Upper lobe of right lung (tissue), 1 donor: ENCODE results near the gene NINJ2. TPM values are rescaled to one million over a fixed set of nuclear protein-coding genes. Genes with fewer than 3 reads are reported as not detected.
"Not testable (repeated sequence)": the region's sequence is repeated elsewhere in the genome, so short reads cannot be mapped to it uniquely, and the experiment has no call there.

ENCODE experiments used
- ATAC-seq: fragments of 200-7000 bp; cut with Tn5 transposase; one replicate; pipeline ENCODE4 v1.9.1; 2020; ENCODE audit warnings: mild to moderate bottlenecking, moderate library complexity
- DNase-seq: peaks from one replicate; pipeline ENCODE4 v3.0.0-alpha.2; 2020
- H3K27ac ChIP-seq: fragments of 200-600 bp; one replicate; pipeline ENCODE4 v1.8.0; 2022
- H3K27me3 ChIP-seq: fragments of 200-600 bp; one replicate; pipeline ENCODE4 v1.8.0; 2022; ENCODE audit warnings: mild to moderate bottlenecking
- H3K36me3 ChIP-seq: fragments of 200-600 bp; one replicate; pipeline ENCODE4 v1.8.0; 2022
- H3K4me1 ChIP-seq: fragments of 200-600 bp; one replicate; pipeline ENCODE4 v1.8.0; 2022
- H3K4me3 ChIP-seq: fragments of 200-600 bp; one replicate; pipeline ENCODE4 v1.8.0; 2022; ENCODE audit warnings: mild to moderate bottlenecking
- H3K9me3 ChIP-seq: fragments of 200-600 bp; one replicate; pipeline ENCODE4 v1.8.0; 2022
- CTCF ChIP-seq: fragments of 200-600 bp; IDR thresholded peaks from one replicate; pipeline ENCODE4 v1.8.0; 2022; ENCODE audit warnings: antibody characterized with exemption
- intact Hi-C: fragments of 100-400 bp; cut with DNase I; formaldehyde crosslinking; loops from one replicate; pipeline ENCODE4 v1.11.0; 2022
- total RNA-seq: library from RNA; stranded (reverse); fragmentation: NEBNext Ultra II Directional; extraction: Animal tissue kit (Norgen Biotek cat#: 25700); gene quantifications from one replicate; pipeline ENCODE4 v1.2.1, GENCODE V29; 2021
- donor health status: DM: no; HTN: yes; CAD: no; lungs with severe emphysema.

Gene NINJ2
- total RNA-seq, 1 donor from 2014 or later: 23.4 TPM

- ATAC-seq (no peak), DNase-seq (no peak)
- TF ChIP-seq CTCF: no peak
- Histone ChIP-seq H3K27me3 (no peaks in the 10 kb centered on the region), H3K4me3 (no peak overlapping the region), H3K4me1 (no peaks in the 10 kb centered on the region), H3K36me3 (no peaks in the 10 kb centered on the region), H3K27ac (no peak overlapping the region), H3K9me3 (peaks cover 13% of the 10 kb centered on the region)
- intact Hi-C loops: no loop called here
Observed at GRCh38 chr12:701896-702539, 38.8 kb upstream of the NINJ2 start.

GRCh38 chr12:700016-700415 is 36.8 kb upstream of the NINJ2 start:
- H3K4me3 ChIP-seq: no peak overlapping the region
- no peaks in the 10 kb centered on the region for H3K36me3 ChIP-seq
- ATAC-seq: no peak
- H3K27ac ChIP-seq: no peak overlapping the region
- H3K9me3 ChIP-seq: peaks cover 13% of the 10 kb centered on the region
- TF ChIP-seq CTCF: no peak
- intact Hi-C loops: no loop called here
- DNase-seq: no peak
- H3K4me1 ChIP-seq: no peaks in the 10 kb centered on the region
- H3K27me3 ChIP-seq: no peaks in the 10 kb centered on the region

- H3K27ac ChIP-seq, H3K36me3 ChIP-seq, H3K4me3 ChIP-seq, intact Hi-C loops, H3K4me1 ChIP-seq, ATAC-seq, H3K27me3 ChIP-seq, DNase-seq: not testable (repeated sequence)
- peaks cover 13% of the 10 kb centered on the region for H3K9me3 ChIP-seq
Observed at GRCh38 chr12:698222-698621, 35.0 kb upstream of the NINJ2 start.

- H3K4me1 ChIP-seq: no peaks in the 10 kb centered on the region
- H3K9me3 ChIP-seq: peaks cover 13% of the 10 kb centered on the region
- no peak for DNase-seq
- no peak overlapping the region for H3K27ac ChIP-seq
- no peak overlapping the region for H3K4me3 ChIP-seq
- no peaks in the 10 kb centered on the region for H3K36me3 ChIP-seq
- intact Hi-C loops: no loop called here
- no peaks in the 10 kb centered on the region for H3K27me3 ChIP-seq
- no peak for TF ChIP-seq CTCF
- no peak for ATAC-seq
Observed at GRCh38 chr12:697481-697880, 34.2 kb upstream of the NINJ2 start.

- Histone ChIP-seq H3K9me3 (peaks cover 13% of the 10 kb centered on the region), H3K27me3 (no peaks in the 10 kb centered on the region), H3K4me1 (no peaks in the 10 kb centered on the region), H3K4me3 (no peak overlapping the region), H3K36me3 (no peaks in the 10 kb centered on the region), H3K27ac (no peak overlapping the region)
- ATAC-seq: no peak
- TF ChIP-seq CTCF: no peak
- no peak for DNase-seq
- intact Hi-C loops: no loop called here
Observed at GRCh38 chr12:694734-695503, 31.7 kb upstream of the NINJ2 start.

GRCh38 chr12:693934-694533 is 30.8 kb upstream of the NINJ2 start:
- ATAC-seq (no peak), DNase-seq (no peak)
- intact Hi-C loops: no loop called here
- no peak overlapping the region for H3K4me3 ChIP-seq
- H3K4me1 ChIP-seq: no peaks in the 10 kb centered on the region
- no peak for TF ChIP-seq CTCF
- no peak overlapping the region for H3K27ac ChIP-seq
- H3K27me3 ChIP-seq: no peaks in the 10 kb centered on the region
- no peaks in the 10 kb centered on the region for H3K36me3 ChIP-seq
- peaks cover 13% of the 10 kb centered on the region for H3K9me3 ChIP-seq
